Duodenal mucosa (tissue), 2 donors: ENCODE measurements around the gene RUNX1.

Experiments
- H3K27ac ChIP-seq: one replicate; pipeline ENCODE4 v1.7.0; 2013; ENCODE audit warnings: low read depth, low read length
- H3K27me3 ChIP-seq, 2 donors: one replicate each; pipeline ENCODE4 v1.7.0; 2013; ENCODE audit warnings: low read length in 2 of 2, control low read depth in 1 of 2; ENCODE audit not compliant: insufficient read depth in 2 of 2, control insufficient read depth in 1 of 2
- H3K36me3 ChIP-seq, 2 donors: one replicate each; pipeline ENCODE4 v1.7.0; 2013; ENCODE audit warnings: low read length in 2 of 2, control low read depth in 1 of 2; ENCODE audit not compliant: insufficient read depth in 2 of 2, control insufficient read depth in 1 of 2
- H3K4me1 ChIP-seq, 2 donors: one replicate each; pipeline ENCODE4 v1.7.0; 2013; ENCODE audit warnings: low read length in 2 of 2, control low read depth in 1 of 2; ENCODE audit not compliant: insufficient read depth in 2 of 2, control insufficient read depth in 1 of 2
- H3K4me3 ChIP-seq, 2 donors: one replicate each; pipeline ENCODE4 v1.7.0; 2013; ENCODE audit warnings: low read length in 2 of 2, low read depth in 1 of 2
- H3K9ac ChIP-seq, 2 donors: one replicate each; pipeline ENCODE4 v1.7.0; 2013; ENCODE audit warnings: low read length in 2 of 2, low read depth in 1 of 2
- H3K9me3 ChIP-seq, 2 donors: one replicate each; pipeline ENCODE4 v1.7.0; 2013; ENCODE audit warnings: low read length in 2 of 2, control low read depth in 1 of 2; ENCODE audit not compliant: control insufficient read depth in 1 of 2

Gene RUNX1

GRCh38 chr21:34779860-34780259 lies 269.2 kb downstream of the RUNX1 start:
- H3K4me1 ChIP-seq = no peaks in the 10 kb centered on the region
- no peak overlapping the region for H3K9ac ChIP-seq
- H3K27ac ChIP-seq = no peak overlapping the region
- no peaks in the 10 kb centered on the region for H3K36me3 ChIP-seq
- no peaks in the 10 kb centered on the region for H3K9me3 ChIP-seq
- peaks cover 0 to 3% of the 10 kb centered on the region in 2 donors for H3K27me3 ChIP-seq
- no peak overlapping the region for H3K4me3 ChIP-seq

- peaks cover 0 to 3% of the 10 kb centered on the region in 2 donors for H3K27me3 ChIP-seq
- H3K4me1 ChIP-seq = no peaks in the 10 kb centered on the region
- H3K36me3 ChIP-seq = no peaks in the 10 kb centered on the region
- H3K4me3 ChIP-seq = no peak overlapping the region
- H3K27ac ChIP-seq = no peak overlapping the region
- H3K9me3 ChIP-seq = no peaks in the 10 kb centered on the region
- no peak overlapping the region for H3K9ac ChIP-seq
These were observed 273.3 kb downstream of the RUNX1 start for GRCh38 chr21:34775793-34776192.

- no peak overlapping the region for H3K9ac ChIP-seq
- H3K27ac ChIP-seq = no peak overlapping the region
- no peaks in the 10 kb centered on the region for H3K9me3 ChIP-seq
- no peaks in the 10 kb centered on the region for H3K36me3 ChIP-seq
- H3K4me1 ChIP-seq = no peaks in the 10 kb centered on the region
- H3K4me3 ChIP-seq = no peak overlapping the region
- H3K27me3 ChIP-seq = peaks cover 0 to 3% of the 10 kb centered on the region in 2 donors
These were observed 274.4 kb downstream of the RUNX1 start for GRCh38 chr21:34774750-34775149.

GRCh38 chr21:34771512-34772028 lies 277.5 kb downstream of the RUNX1 start:
- no peaks in the 10 kb centered on the region for H3K36me3 ChIP-seq
- peaks cover 0 to 3% of the 10 kb centered on the region in 2 donors for H3K27me3 ChIP-seq
- H3K9ac ChIP-seq = no peak overlapping the region
- no peak overlapping the region for H3K4me3 ChIP-seq
- H3K27ac ChIP-seq = no peak overlapping the region
- H3K9me3 ChIP-seq = no peaks in the 10 kb centered on the region
- no peaks in the 10 kb centered on the region for H3K4me1 ChIP-seq

GRCh38 chr21:34770576-34770975 lies 278.5 kb downstream of the RUNX1 start:
- Histone ChIP-seq H3K27me3 (peaks cover 0 to under 1% of the 10 kb centered on the region in 2 donors), H3K9me3 (no peaks in the 10 kb centered on the region), H3K9ac (no peak overlapping the region)

GRCh38 chr21:34768326-34768725 lies 280.8 kb downstream of the RUNX1 start:
- no peak overlapping the region for H3K9ac ChIP-seq
- no peak overlapping the region for H3K27ac ChIP-seq
- H3K36me3 ChIP-seq = no peaks in the 10 kb centered on the region
- H3K9me3 ChIP-seq = peaks cover 0 to 4% of the 10 kb centered on the region in 2 donors
- H3K27me3 ChIP-seq = no peaks in the 10 kb centered on the region
- H3K4me1 ChIP-seq = no peaks in the 10 kb centered on the region
- no peak overlapping the region for H3K4me3 ChIP-seq

More at GRCh38 chr21:34770576-34770975, 278.5 kb downstream of the RUNX1 start:
- Histone ChIP-seq H3K4me1 (no peaks in the 10 kb centered on the region), H3K4me3 (no peak overlapping the region), H3K36me3 (no peaks in the 10 kb centered on the region), H3K27ac (no peak overlapping the region)

GRCh38 chr21:34766862-34767261 lies 282.2 kb downstream of the RUNX1 start:
- Histone ChIP-seq H3K27ac (no peak overlapping the region), H3K4me1 (no peaks in the 10 kb centered on the region), H3K9me3 (peaks cover 0 to 4% of the 10 kb centered on the region in 2 donors), H3K36me3 (no peaks in the 10 kb centered on the region), H3K27me3 (no peaks in the 10 kb centered on the region), H3K4me3 (no peak overlapping the region), H3K9ac (no peak overlapping the region)

- Histone ChIP-seq H3K9me3 (peaks cover 0 to 4% of the 10 kb centered on the region in 2 donors), H3K27me3 (no peaks in the 10 kb centered on the region), H3K36me3 (no peaks in the 10 kb centered on the region), H3K9ac (no peak overlapping the region), H3K4me3 (no peak overlapping the region), H3K4me1 (no peaks in the 10 kb centered on the region), H3K27ac (no peak overlapping the region)
These were observed 283.5 kb downstream of the RUNX1 start for GRCh38 chr21:34765619-34766018.

- H3K4me1 ChIP-seq = no peaks in the 10 kb centered on the region
- no peaks in the 10 kb centered on the region for H3K27me3 ChIP-seq
- no peak overlapping the region for H3K27ac ChIP-seq
- no peak overlapping the region for H3K9ac ChIP-seq
- H3K9me3 ChIP-seq = peaks cover 0 to 4% of the 10 kb centered on the region in 2 donors
- H3K36me3 ChIP-seq = no peaks in the 10 kb centered on the region
- no peak overlapping the region for H3K4me3 ChIP-seq
These were observed 284.3 kb downstream of the RUNX1 start for GRCh38 chr21:34764715-34765284.

- Histone ChIP-seq H3K9ac (no peak overlapping the region), H3K4me1 (no peaks in the 10 kb centered on the region), H3K9me3 (peaks cover 0 to 4% of the 10 kb centered on the region in 2 donors), H3K36me3 (no peaks in the 10 kb centered on the region), H3K4me3 (no peak overlapping the region), H3K27me3 (no peaks in the 10 kb centered on the region), H3K27ac (no peak overlapping the region)
These were observed 286.3 kb downstream of the RUNX1 start for GRCh38 chr21:34762786-34763185.
